ENCODE data around the gene CYP19A1. TPM values are rescaled to one million over a fixed set of nuclear protein-coding genes. Genes with fewer than 3 reads are reported as not detected.

CYP19A1 gene
- total RNA-seq, 1 experiment from 2014 or later: not detected

DNA sequence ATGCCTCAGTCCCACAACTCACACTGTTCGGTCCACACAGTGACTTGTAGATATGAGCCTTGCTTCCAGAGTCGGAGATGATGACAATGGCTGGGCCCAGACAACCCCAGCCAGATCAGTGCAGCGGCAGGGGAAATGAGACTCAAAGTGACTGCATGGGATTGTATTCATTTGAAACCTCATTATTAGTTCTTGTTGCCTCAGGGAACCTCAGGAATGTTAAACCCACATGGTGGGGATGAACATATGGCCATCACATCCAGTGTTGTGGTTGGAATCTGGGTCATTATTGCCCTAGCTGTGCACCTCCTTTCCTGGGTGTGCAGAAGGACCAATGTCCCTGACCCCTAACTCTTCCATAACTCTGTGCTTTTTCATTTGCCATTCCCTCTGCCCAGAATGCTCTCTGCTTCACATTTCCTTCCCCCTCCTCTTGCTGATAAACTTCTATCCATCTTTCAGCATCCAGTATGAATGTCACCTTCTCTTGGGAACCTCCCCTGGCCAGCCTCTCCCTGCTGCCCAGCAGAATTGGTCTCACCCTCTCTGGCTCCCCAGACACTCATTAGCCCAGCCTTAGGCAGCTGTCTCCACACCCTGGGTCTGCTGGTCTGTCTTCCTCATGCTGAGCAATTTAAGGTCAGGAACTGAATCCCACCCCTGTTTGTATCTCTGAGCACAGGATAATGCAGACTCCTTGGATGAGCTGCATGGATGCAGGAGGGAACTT is 176.7 kb downstream of the CYP19A1 start:
- no peaks in the 10 kb centered on the region for H4K20me1 ChIP-seq (ENCODE audit: insufficient read depth)
- H3K79me2 ChIP-seq (ENCODE audit: insufficient read depth, low read length): no peaks in the 10 kb centered on the region
- ATAC-seq (no peak), DNase-seq (ENCODE audit: low read depth, low spot score) (no peak)
- ChIA-PET RAD21 (ENCODE audit: low non-redundant PET in 1 of 2, low total read pairs in 2 of 2, uncharacterized antibody in 2 of 2, unreplicated experiment in 2 of 2) (no interaction called here), CTCF (interaction anchor here (1.4 to 6.0 kb wide), 10 partner anchors 9 to 241 kb away, joined by 3 to 81 read pairs (median 14); no protein-coding TSS in a partner anchor), POLR2A (no interaction called here)
- no peak overlapping the region for H3K4me2 ChIP-seq (ENCODE audit: low read length)
- no peaks in the 10 kb centered on the region for H3K36me3 ChIP-seq (ENCODE audit: control insufficient read depth in 1 of 2, insufficient read depth in 2 of 2, low read length in 2 of 2)
- no peaks in the 10 kb centered on the region for H3K27me3 ChIP-seq (ENCODE audit: insufficient read depth, low read length)
- no peak overlapping the region for H3K9ac ChIP-seq (ENCODE audit: low read length)
- no peak overlapping the region for H3K27ac ChIP-seq (ENCODE audit: low read depth, low read length)
- no peak overlapping the region for H2AFZ ChIP-seq (ENCODE audit: low read depth, low read length, poor library complexity, severe bottlenecking)
- H3K4me3 ChIP-seq (replicated peaks in 1 of 2; ENCODE audit: low read depth in 1 of 2, low read length in 2 of 2): no peak overlapping the region
- BruUV-seq (replicated peaks): no TSS peak
- no peaks in the 10 kb centered on the region for H3K9me3 ChIP-seq (ENCODE audit: control insufficient read depth in 1 of 2, insufficient read depth in 1 of 2, low read depth in 1 of 2, low read length in 2 of 2)
- H3K9me2 ChIP-seq (ENCODE audit: insufficient read depth): no peaks in the 10 kb centered on the region
- peaks cover 8% of the 10 kb centered on the region in 2 experiments for H3K4me1 ChIP-seq (ENCODE audit: control insufficient read depth in 1 of 2, insufficient read depth in 2 of 2, low read length in 2 of 2)
- no peak for TF ChIP-seq ZNF274 (IDR thresholded peaks at IDR 0.05; ENCODE audit: low read depth, low read length)
- TF ChIP-seq ELF1 (IDR thresholded peaks at IDR 0.05; ENCODE audit: borderline replicate concordance, low read depth): no peak
- TF ChIP-seq SIN3A (IDR thresholded peaks at IDR 0.05; ENCODE audit: low read depth): no peak
- TF ChIP-seq, protein P1, sequence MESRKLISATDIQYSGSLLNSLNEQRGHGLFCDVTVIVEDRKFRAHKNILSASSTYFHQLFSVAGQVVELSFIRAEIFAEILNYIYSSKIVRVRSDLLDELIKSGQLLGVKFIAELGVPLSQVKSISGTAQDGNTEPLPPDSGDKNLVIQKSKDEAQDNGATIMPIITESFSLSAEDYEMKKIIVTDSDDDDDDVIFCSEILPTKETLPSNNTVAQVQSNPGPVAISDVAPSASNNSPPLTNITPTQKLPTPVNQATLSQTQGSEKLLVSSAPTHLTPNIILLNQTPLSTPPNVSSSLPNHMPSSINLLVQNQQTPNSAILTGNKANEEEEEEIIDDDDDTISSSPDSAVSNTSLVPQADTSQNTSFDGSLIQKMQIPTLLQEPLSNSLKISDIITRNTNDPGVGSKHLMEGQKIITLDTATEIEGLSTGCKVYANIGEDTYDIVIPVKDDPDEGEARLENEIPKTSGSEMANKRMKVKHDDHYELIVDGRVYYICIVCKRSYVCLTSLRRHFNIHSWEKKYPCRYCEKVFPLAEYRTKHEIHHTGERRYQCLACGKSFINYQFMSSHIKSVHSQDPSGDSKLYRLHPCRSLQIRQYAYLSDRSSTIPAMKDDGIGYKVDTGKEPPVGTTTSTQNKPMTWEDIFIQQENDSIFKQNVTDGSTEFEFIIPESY (IDR thresholded peaks at IDR 0.05; ENCODE audit: extremely low read depth, insufficient replicate concordance, low read length): no peak
- TF ChIP-seq, protein P2, sequence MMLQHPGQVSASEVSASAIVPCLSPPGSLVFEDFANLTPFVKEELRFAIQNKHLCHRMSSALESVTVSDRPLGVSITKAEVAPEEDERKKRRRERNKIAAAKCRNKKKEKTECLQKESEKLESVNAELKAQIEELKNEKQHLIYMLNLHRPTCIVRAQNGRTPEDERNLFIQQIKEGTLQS (IDR thresholded peaks at IDR 0.05): no peak
- TF ChIP-seq SP1 (IDR thresholded peaks at IDR 0.05; ENCODE audit: low read depth): no peak
- TF ChIP-seq POLR2A (IDR thresholded peaks at IDR 0.05; ENCODE audit: borderline replicate concordance, extremely low read depth, insufficient read depth, insufficient read length): no peak
- no peak for TF ChIP-seq ZFX (IDR thresholded peaks at IDR 0.05)
- TF ChIP-seq TCF7L2 (IDR thresholded peaks at IDR 0.05; ENCODE audit: borderline replicate concordance, extremely low read depth, insufficient read depth, insufficient read length): no peak
- TF ChIP-seq YY1 (IDR thresholded peaks at IDR 0.05; ENCODE audit: extremely low read depth, insufficient replicate concordance, low read depth, low read length): no peak
- TF ChIP-seq, protein P3, sequence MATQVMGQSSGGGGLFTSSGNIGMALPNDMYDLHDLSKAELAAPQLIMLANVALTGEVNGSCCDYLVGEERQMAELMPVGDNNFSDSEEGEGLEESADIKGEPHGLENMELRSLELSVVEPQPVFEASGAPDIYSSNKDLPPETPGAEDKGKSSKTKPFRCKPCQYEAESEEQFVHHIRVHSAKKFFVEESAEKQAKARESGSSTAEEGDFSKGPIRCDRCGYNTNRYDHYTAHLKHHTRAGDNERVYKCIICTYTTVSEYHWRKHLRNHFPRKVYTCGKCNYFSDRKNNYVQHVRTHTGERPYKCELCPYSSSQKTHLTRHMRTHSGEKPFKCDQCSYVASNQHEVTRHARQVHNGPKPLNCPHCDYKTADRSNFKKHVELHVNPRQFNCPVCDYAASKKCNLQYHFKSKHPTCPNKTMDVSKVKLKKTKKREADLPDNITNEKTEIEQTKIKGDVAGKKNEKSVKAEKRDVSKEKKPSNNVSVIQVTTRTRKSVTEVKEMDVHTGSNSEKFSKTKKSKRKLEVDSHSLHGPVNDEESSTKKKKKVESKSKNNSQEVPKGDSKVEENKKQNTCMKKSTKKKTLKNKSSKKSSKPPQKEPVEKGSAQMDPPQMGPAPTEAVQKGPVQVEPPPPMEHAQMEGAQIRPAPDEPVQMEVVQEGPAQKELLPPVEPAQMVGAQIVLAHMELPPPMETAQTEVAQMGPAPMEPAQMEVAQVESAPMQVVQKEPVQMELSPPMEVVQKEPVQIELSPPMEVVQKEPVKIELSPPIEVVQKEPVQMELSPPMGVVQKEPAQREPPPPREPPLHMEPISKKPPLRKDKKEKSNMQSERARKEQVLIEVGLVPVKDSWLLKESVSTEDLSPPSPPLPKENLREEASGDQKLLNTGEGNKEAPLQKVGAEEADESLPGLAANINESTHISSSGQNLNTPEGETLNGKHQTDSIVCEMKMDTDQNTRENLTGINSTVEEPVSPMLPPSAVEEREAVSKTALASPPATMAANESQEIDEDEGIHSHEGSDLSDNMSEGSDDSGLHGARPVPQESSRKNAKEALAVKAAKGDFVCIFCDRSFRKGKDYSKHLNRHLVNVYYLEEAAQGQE (IDR thresholded peaks at IDR 0.05; ENCODE audit: low read depth): no peak
- no peak for TF ChIP-seq FOSL1 (IDR thresholded peaks at IDR 0.05; ENCODE audit: low read depth)
- intact Hi-C loops (cut with micrococcal nuclease): loop anchor here (5.0 to 10.0 kb wide), 2 partner anchors 123 to 336 kb away; no protein-coding TSS in a partner anchor
